H1 (cell line): ENCODE data around the gene CHD1L. TPM values are rescaled to one million over a fixed set of nuclear protein-coding genes. Genes with fewer than 3 reads are reported as not detected.

Experiments used
- CTCF ChIA-PET: fragments of 300-600 bp; sonication (Branson Sonifier 250); formaldehyde crosslinking; loops from one replicate; lab custom pipeline; 2021; ENCODE audit not compliant: partially characterized antibody; lab: Charles Lee
- POLR2A ChIA-PET: fragments of 300-600 bp; sonication (Branson Sonifier 250); formaldehyde crosslinking; loops from one replicate; lab custom pipeline; 2021; ENCODE audit warnings: inconsistent platforms; ENCODE audit not compliant: partially characterized antibody; lab: Charles Lee
- DNase-seq, 2 experiments: peaks; one replicate each; pipeline versions ENCODE4 v3.0.0 to v3.0.0-alpha.2; 2010 to 2022; ENCODE audit warnings: low spot score in 2 of 2, low read depth in 1 of 2, mixed read lengths in 1 of 2
- FAIRE-seq: peaks from 2 replicates; lab custom pipeline; 2011; peaks lifted over from hg19 to GRCh38; lab: Jason Lieb, UNC
- H2AFZ ChIP-seq: 2 replicates; pipeline ENCODE4 v1.8.1; 2012; ENCODE audit warnings: low read length, inconsistent platforms
- H2AK5ac ChIP-seq: 2 replicates; pipeline ENCODE4 v1.6.1; 2013; ENCODE audit warnings: low read depth, low read length
- H2BK120ac ChIP-seq: replicated peaks from 2 replicates; pipeline ENCODE3; 2013; ENCODE audit warnings: low read depth, low read length, inconsistent platforms
- H2BK12ac ChIP-seq: 2 replicates; pipeline ENCODE4 v1.6.1; 2013; ENCODE audit warnings: low read depth, low read length
- H2BK15ac ChIP-seq: 2 replicates; pipeline ENCODE4 v1.6.1; 2013; ENCODE audit warnings: low read length
- H2BK20ac ChIP-seq: 2 replicates; pipeline ENCODE4 v1.6.1; 2013; ENCODE audit warnings: low read length
- H2BK5ac ChIP-seq: 2 replicates; pipeline ENCODE4 v1.6.1; 2013; ENCODE audit warnings: low read depth, low read length
- H3K14ac ChIP-seq: 2 replicates; pipeline ENCODE4 v1.6.1; 2013; ENCODE audit warnings: inconsistent platforms; ENCODE audit not compliant: insufficient read length
- H3K18ac ChIP-seq: 2 replicates; pipeline ENCODE4 v1.6.1; 2013; ENCODE audit warnings: low read length; ENCODE audit errors: extremely low read depth
- H3K23ac ChIP-seq: 2 replicates; pipeline ENCODE4 v1.6.1; 2013; ENCODE audit warnings: inconsistent platforms; ENCODE audit not compliant: insufficient read length
- H3K23me2 ChIP-seq: 2 replicates; pipeline ENCODE4 v1.6.1; 2013; ENCODE audit warnings: low read depth, low read length
- H3K27ac ChIP-seq: 2 replicates; pipeline ENCODE4 v1.6.1; 2011; ENCODE audit warnings: low read depth, low read length, inconsistent platforms
- H3K27me3 ChIP-seq, 4 experiments: replicated peaks in 1 of 4; 1 replicate in 1 of 4; 2 replicates in 3 of 4; pipeline versions ENCODE4 v1.6.1 to v1.8.1; 2011 to 2013; ENCODE audit warnings: low read length in 3 of 4, mild to moderate bottlenecking in 3 of 4, inconsistent platforms in 2 of 4, mixed read lengths in 2 of 4, moderate library complexity in 1 of 4; ENCODE audit not compliant: control insufficient read depth in 3 of 4, insufficient read depth in 3 of 4; ENCODE audit errors: extremely low read depth in 1 of 4
- H3K36me3 ChIP-seq, 4 experiments: 2 replicates each; pipeline versions ENCODE4 v1.6.1 to v1.8.1; 2011 to 2013; ENCODE audit warnings: mild to moderate bottlenecking in 4 of 4, low read length in 3 of 4, moderate library complexity in 2 of 4, control low read depth in 1 of 4, inconsistent platforms in 1 of 4; ENCODE audit not compliant: insufficient read depth in 4 of 4, control insufficient read depth in 2 of 4
- H3K4ac ChIP-seq: replicated peaks from 2 replicates; pipeline ENCODE3; 2013; ENCODE audit warnings: low read length, low read depth, mixed read lengths, inconsistent platforms; ENCODE audit not compliant: insufficient read length
- H3K4me1 ChIP-seq, 4 experiments: replicated peaks in 1 of 4; 1 replicate in 1 of 4; 2 replicates in 3 of 4; pipeline versions ENCODE4 v1.6.1 to v1.8.1; 2011 to 2013; ENCODE audit warnings: low read length in 3 of 4, inconsistent platforms in 2 of 4, mixed read lengths in 1 of 4; ENCODE audit not compliant: insufficient read depth in 4 of 4, control insufficient read depth in 3 of 4
- H3K4me2 ChIP-seq, 2 experiments: 2 replicates each; pipeline versions ENCODE4 v1.6.1 to v1.8.1; 2011 to 2013; ENCODE audit warnings: low read depth in 2 of 2, low read length in 2 of 2, control low read depth in 1 of 2, inconsistent platforms in 1 of 2, mild to moderate bottlenecking in 1 of 2; ENCODE audit not compliant: insufficient read depth in 1 of 2
- H3K4me3 ChIP-seq, 4 experiments: fragments of 200-600, 300-600 bp in 1 of 4; sonication (generic), shearing (Covaris generic), sonication (Bioruptor Twin) in 1 of 4; 2 replicates each; pipeline versions ENCODE4 v1.5.1 to v1.8.1; 2011 to 2016; ENCODE audit warnings: low read length in 4 of 4, low read depth in 3 of 4, control low read depth in 2 of 4, inconsistent platforms in 2 of 4, mild to moderate bottlenecking in 2 of 4, mixed read lengths in 1 of 4, moderate library complexity in 1 of 4; ENCODE audit not compliant: insufficient read depth in 2 of 4; ENCODE audit errors: extremely low read depth in 1 of 4
- H3K56ac ChIP-seq: replicated peaks from 2 replicates; pipeline ENCODE3; 2013; ENCODE audit warnings: low read depth, mild to moderate bottlenecking, mixed read lengths, low read length, inconsistent platforms; ENCODE audit not compliant: insufficient read length
- H3K79me1 ChIP-seq: 2 replicates; pipeline ENCODE4 v1.6.1; 2013; ENCODE audit warnings: low read depth, low read length, control low read depth
- H3K79me2 ChIP-seq, 2 experiments: 2 replicates each; pipeline versions ENCODE4 v1.6.1 to v1.8.1; 2012 to 2013; ENCODE audit warnings: low read length in 2 of 2, mild to moderate bottlenecking in 2 of 2, inconsistent platforms in 1 of 2; ENCODE audit not compliant: insufficient read depth in 2 of 2, control insufficient read depth in 1 of 2
- H3K9ac ChIP-seq, 4 experiments: replicated peaks in 1 of 4; 1 replicate in 1 of 4; 2 replicates in 3 of 4; pipeline versions ENCODE4 v1.6.1 to v1.8.1; 2011 to 2013; ENCODE audit warnings: low read depth in 3 of 4, low read length in 3 of 4, control low read depth in 2 of 4, mild to moderate bottlenecking in 2 of 4, moderate library complexity in 2 of 4, inconsistent platforms in 1 of 4; ENCODE audit errors: extremely low read depth in 1 of 4
- H3K9me3 ChIP-seq, 2 experiments: 2 replicates each; pipeline versions ENCODE4 v1.6.1 to v1.8.1; 2012 to 2013; ENCODE audit warnings: mild to moderate bottlenecking in 2 of 2, moderate library complexity in 2 of 2, control low read depth in 1 of 2, inconsistent platforms in 1 of 2, low read depth in 1 of 2, low read length in 1 of 2, mixed read lengths in 1 of 2; ENCODE audit not compliant: insufficient read depth in 2 of 2
- H4K20me1 ChIP-seq, 2 experiments: replicated peaks in 1 of 2; 2 replicates each; pipeline versions ENCODE3 to v1.8.1; 2011 to 2013; ENCODE audit warnings: inconsistent platforms in 2 of 2, low read length in 2 of 2, mild to moderate bottlenecking in 1 of 2; ENCODE audit not compliant: insufficient read depth in 2 of 2, control insufficient read depth in 1 of 2
- H4K5ac ChIP-seq: 2 replicates; pipeline ENCODE4 v1.6.1; 2013; ENCODE audit warnings: low read length, low read depth, mixed read lengths, inconsistent platforms; ENCODE audit not compliant: insufficient read length
- H4K8ac ChIP-seq: 2 replicates; pipeline ENCODE4 v1.8.0; 2013; ENCODE audit warnings: mild to moderate bottlenecking, moderate library complexity, low read length, inconsistent platforms; ENCODE audit not compliant: insufficient read depth; ENCODE audit errors: extremely low read depth
- H4K91ac ChIP-seq: replicated peaks from 2 replicates; pipeline ENCODE3; 2013; ENCODE audit warnings: low read length, mixed read lengths, inconsistent platforms; ENCODE audit not compliant: insufficient read length
- ATF3 ChIP-seq: IDR thresholded peaks from 2 replicates; pipeline ENCODE4 v1.6.1; 2011; ENCODE audit warnings: low read depth, mild to moderate bottlenecking, low read length; ENCODE audit not compliant: insufficient read depth
- HDAC2 ChIP-seq, 2 experiments: fragments of 300-600 bp in 1 of 2; sonication (generic) in 1 of 2; IDR thresholded peaks; 2 replicates each; pipeline ENCODE4 v1.6.1; 2011 to 2012; ENCODE audit warnings: low read depth in 2 of 2, low read length in 2 of 2, mild to moderate bottlenecking in 2 of 2, moderate library complexity in 2 of 2, borderline replicate concordance in 1 of 2, inconsistent platforms in 1 of 2
- KDM1A ChIP-seq: fragments of 200-600, 300-600 bp; sonication (generic); IDR thresholded peaks from 2 replicates; pipeline ENCODE4 v1.7.1; 2016; ENCODE audit warnings: mild to moderate bottlenecking, low read length, borderline replicate concordance
- MAFK ChIP-seq: IDR thresholded peaks from 2 replicates; pipeline ENCODE4 v1.6.1; 2012; ENCODE audit warnings: low read depth, mild to moderate bottlenecking, improper control_type of control experiment, low read length
- RFX5 ChIP-seq: IDR thresholded peaks from 2 replicates; pipeline ENCODE4 v1.6.1; 2011; ENCODE audit warnings: low read depth, low read length, improper control_type of control experiment, borderline replicate concordance
- RXRA ChIP-seq: IDR thresholded peaks from 2 replicates; pipeline ENCODE4 v1.6.1; 2011; ENCODE audit warnings: low read depth, mild to moderate bottlenecking, low read length, moderate library complexity; ENCODE audit not compliant: insufficient read depth
- SAP30 ChIP-seq: fragments of 300-600 bp; sonication (generic); IDR thresholded peaks from 2 replicates; pipeline ENCODE4 v1.7.1; 2012; ENCODE audit warnings: low read length, moderate library complexity, mild to moderate bottlenecking, inconsistent platforms; ENCODE audit not compliant: insufficient read depth, insufficient replicate concordance
- WGBS, 2 experiments: shearing (Covaris generic) in 1 of 2; methylation state at CpG; one replicate each; pipeline versions ENCODE4 v1.1.6 to v1.1.7; 2013 to 2015; ENCODE audit warnings: low lambda C conversion rate in 2 of 2, mixed read lengths in 2 of 2, inconsistent platforms in 1 of 2, low coverage in 1 of 2, missing lambda C conversion rate in 1 of 2; ENCODE audit not compliant: insufficient replicate concordance in 2 of 2, insufficient coverage in 1 of 2, insufficient read length in 1 of 2; ENCODE audit errors: extremely low coverage in 1 of 2, missing lambda C conversion rate in 1 of 2; 5-methylcytosine and 5-hydroxymethylcytosine counted together
- polyA plus RNA-seq, 7 experiments: library from polyadenylated mRNA; depleted of rRNA in 3 of 7; stranded (reverse) in 5 of 7; unstranded in 2 of 7; fragments of >200 nt in 5 of 7; fragments of 200-250 nt in 2 of 7; gene quantifications; 1 replicate in 5 of 7; 2 replicates in 1 of 7; 4 replicates in 1 of 7; pipeline versions ENCODE4 v1.2.1 to v1.2.3, GENCODE V29; 2011 to 2013; ENCODE audit warnings: missing spikeins in 2 of 7, mixed read lengths in 2 of 7
- total RNA-seq: library from RNA; stranded (reverse); fragmentation: NEBNext Ultra II Directional; extraction: Animal tissue kit (Norgen Biotek cat#: 25700); gene quantifications from 2 replicates; pipeline ENCODE4 v1.2.1, GENCODE V29; 2021

Gene CHD1L
- total and polyA plus RNA-seq, 2 of the 8 experiments (the other 6 are each of a cell fraction or from before 2014, with no cell fraction given), result 20.2 to 51.2 TPM

GRCh38 chr1:147272042-147272441 is 29.6 kb downstream of the CHD1L start:
- H3K14ac ChIP-seq, result no peak overlapping the region
- H3K4me3 ChIP-seq, result no peak overlapping the region
- H3K4me1 ChIP-seq, result no peaks in the 10 kb centered on the region
- peaks cover 3 to 56% (median 35%) of the 10 kb centered on the region in 4 experiments for H3K36me3 ChIP-seq
- H2BK5ac ChIP-seq, result no peak overlapping the region
- FAIRE-seq (no peak), DNase-seq (no peak)
- no peak overlapping the region for H3K4ac ChIP-seq
- 81% methylated on average over 3 of the region's 3 CpGs; no CpG with 5 or more reads in 1 of the 2 experiments for WGBS, 2 experiments
- ChIA-PET POLR2A (interaction anchor here (1.2 kb wide), 1 partner anchor 10 kb away, joined by 3 read pairs; no protein-coding TSS in a partner anchor), CTCF (interaction anchor here (1.0 to 4.8 kb wide), 6 partner anchors 79 to 620 kb away, joined by 3 to 30 read pairs (median 6); no protein-coding TSS in a partner anchor)
- no peak overlapping the region for H4K91ac ChIP-seq
- no peak overlapping the region for H4K8ac ChIP-seq
- H2AK5ac ChIP-seq, result no peak overlapping the region
- H4K5ac ChIP-seq, result no peak overlapping the region
- H2BK12ac ChIP-seq, result no peak overlapping the region
- no peak overlapping the region for H2BK20ac ChIP-seq
- H3K79me2 ChIP-seq, result no peaks in the 10 kb centered on the region
- H2BK15ac ChIP-seq, result no peak overlapping the region
- H3K23me2 ChIP-seq, result no peaks in the 10 kb centered on the region; the same call in 1 of the 2 replicates
- H2BK120ac ChIP-seq, result no peak overlapping the region
- H3K27ac ChIP-seq, result no peak overlapping the region
- no peaks in the 10 kb centered on the region for H3K9me3 ChIP-seq
- H3K9ac ChIP-seq, result no peak overlapping the region
- H3K56ac ChIP-seq, result no peak overlapping the region
- no peaks in the 10 kb centered on the region for H3K79me1 ChIP-seq
- no peak overlapping the region for H3K4me2 ChIP-seq
- no peak overlapping the region for H3K23ac ChIP-seq
- H4K20me1 ChIP-seq, result no peaks in the 10 kb centered on the region
- H3K27me3 ChIP-seq, result no peaks in the 10 kb centered on the region
- H3K18ac ChIP-seq, result no peak overlapping the region
- no peak overlapping the region for H2AFZ ChIP-seq
- TF ChIP-seq RXRA (no peak), HDAC2 (IDR thresholded peaks at IDR 0.05; ENCODE audit: borderline replicate concordance in 1 of 2, low read depth in 2 of 2, low read length in 2 of 2) (no peak), KDM1A (no peak), MAFK (no peak), RFX5 (no peak), ATF3 (no peak), SAP30 (no peak)
